Sigmoid colon (tissue), 7 donors: Measurements from ENCODE around the gene GPR32. TPM values are rescaled to one million over a fixed set of nuclear protein-coding genes. Genes with fewer than 3 reads are reported as not detected.

Experiments used
- DNase-seq: peaks from one replicate; pipeline ENCODE4 v3.0.0-alpha.2; 2019
- H3K27ac ChIP-seq, 4 donors: fragments of 200-600 bp; sonication (generic); one replicate each; pipeline ENCODE4 v1.5.1; 2016 to 2019; ENCODE audit warnings: mild to moderate bottlenecking in 1 of 4
- H3K27me3 ChIP-seq, 3 donors: fragments of 200-600 bp; sonication (generic); one replicate each; pipeline ENCODE4 v1.5.1; 2019; ENCODE audit warnings: mild to moderate bottlenecking in 1 of 3
- H3K36me3 ChIP-seq, 4 donors: fragments of 200-600 bp; sonication (generic); one replicate each; pipeline ENCODE4 v1.5.1; 2016 to 2019
- H3K4me1 ChIP-seq, 4 donors: fragments of 200-600 bp; sonication (generic); one replicate each; pipeline ENCODE4 v1.5.1; 2017 to 2019
- H3K4me3 ChIP-seq, 4 donors: fragments of 200-600 bp; sonication (generic); one replicate each; pipeline ENCODE4 v1.5.1; 2017 to 2019; ENCODE audit warnings: mild to moderate bottlenecking in 2 of 4, moderate library complexity in 1 of 4
- H3K9me3 ChIP-seq, 4 donors: fragments of 200-600 bp in 3 of 4; sonication (generic) in 3 of 4; one replicate each; pipeline versions ENCODE4 v1.5.1 to v1.6.1; 2013 to 2019
- CTCF ChIP-seq, 4 experiments: fragments of 450-650 bp in 3 of 4; fragments of 200-600 bp in 1 of 4; IDR thresholded peaks; one replicate each; pipeline ENCODE4 v1.5.1; 2016 to 2019; ENCODE audit warnings: antibody characterized with exemption in 4 of 4, mild to moderate bottlenecking in 3 of 4, moderate library complexity in 2 of 4
- EP300 ChIP-seq, 4 donors: sonication (generic); formaldehyde crosslinking; IDR thresholded peaks; one replicate each; pipeline ENCODE4 v1.6.1; 2017; ENCODE audit warnings: antibody characterized with exemption in 4 of 4
- POLR2A ChIP-seq, 2 donors: fragments of 450-650 bp; IDR thresholded peaks; one replicate each; pipeline ENCODE4 v1.6.1; 2016; ENCODE audit warnings: antibody characterized with exemption in 2 of 2, mild to moderate bottlenecking in 2 of 2, moderate library complexity in 2 of 2
- POLR2AphosphoS5 ChIP-seq, 4 donors: sonication (generic); formaldehyde crosslinking; IDR thresholded peaks; one replicate each; pipeline ENCODE4 v1.6.1; 2017; ENCODE audit warnings: antibody characterized with exemption in 4 of 4
- WGBS, 2 donors: extraction: QIAGEN DNeasy Blood & Tissue Kit; methylation state at CpG; one replicate each; pipeline ENCODE4 v1.1.7; 2013; 5-methylcytosine and 5-hydroxymethylcytosine counted together
- intact Hi-C: fragments of 100-400 bp; cut with DNase I; formaldehyde crosslinking; loops from one replicate; pipeline ENCODE4 v1.15.1; 2023
- polyA plus RNA-seq, 3 donors: library from polyadenylated mRNA; stranded (reverse); fragments of 200-250 nt; gene quantifications; one replicate each; pipeline ENCODE4 v1.2.3, GENCODE V29; 2013
- total RNA-seq, 4 donors: library from RNA; depleted of rRNA; stranded (reverse); fragments of >200 nt; gene quantifications; one replicate each; pipeline ENCODE4 v1.1.0, GENCODE V29; 2016
- donor health status: healthy with polysubstance abuse.
- donor health status: Bipolar disorder and iron deficiency.
- donor health status: healthy.

Gene GPR32
- total and polyA plus RNA-seq, 7 donors, result not detected

DNA sequence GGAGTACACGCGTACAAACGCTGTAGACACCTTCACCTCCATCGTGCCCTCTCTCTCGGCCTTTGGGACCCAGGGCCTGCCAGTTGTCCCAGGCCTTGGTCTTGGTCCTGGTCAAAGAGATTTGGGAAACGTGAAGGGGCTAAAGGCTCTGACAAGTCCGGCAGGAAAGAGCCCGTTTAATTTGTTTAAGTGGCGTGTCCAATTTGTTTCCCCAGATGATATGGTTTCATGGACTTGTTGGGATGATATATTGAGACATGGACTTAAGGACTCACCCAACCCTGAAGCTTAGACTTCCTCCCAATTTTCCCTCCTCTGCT is 44.4 kb upstream of the GPR32 start:
- DNase-seq, result no peak
- Histone ChIP-seq H3K4me1 (peaks cover 0 to 23% (median 19%) of the 10 kb centered on the region in 4 donors), H3K27ac (no peak overlapping the region), H3K36me3 (no peaks in the 10 kb centered on the region), H3K9me3 (no peaks in the 10 kb centered on the region), H3K4me3 (peak overlapping the region in 2 of 4 donors; percentile 60 to 67), H3K27me3 (peaks cover 4 to 66% (median 33%) of the 10 kb centered on the region in 3 donors)
- intact Hi-C loops, result loop anchor here (2.0 to 10.0 kb wide), 3 partner anchors 79 to 361 kb away; partner anchors contain the start of genes ASPDH, JOSD2 and NAPSA
- WGBS, 2 donors, result 78 to 79% methylated on average over 9 of the region's 9 CpGs
- no peak for TF ChIP-seq POLR2A (IDR thresholded peaks at IDR 0.05)
- no peak for TF ChIP-seq EP300 (IDR thresholded peaks at IDR 0.05)
- no peak for TF ChIP-seq CTCF (IDR thresholded peaks at IDR 0.05)
- no peak for TF ChIP-seq POLR2AphosphoS5 (IDR thresholded peaks at IDR 0.05)

GRCh38 chr19:50728084-50728737 is 42.1 kb upstream of the GPR32 start:
- Histone ChIP-seq H3K9me3 (no peaks in the 10 kb centered on the region), H3K4me3 (no peak overlapping the region), H3K27me3 (peaks cover 4 to 51% (median 18%) of the 10 kb centered on the region in 3 donors), H3K27ac (no peak overlapping the region), H3K4me1 (peaks cover 0 to 23% (median 19%) of the 10 kb centered on the region in 4 donors), H3K36me3 (no peaks in the 10 kb centered on the region)
- TF ChIP-seq POLR2AphosphoS5 (IDR thresholded peaks at IDR 0.05), result no peak
- no peak for TF ChIP-seq CTCF (IDR thresholded peaks at IDR 0.05)
- DNase-seq, result peak; percentile 91
- intact Hi-C loops, result loop anchor here (10.0 kb wide), 2 partner anchors 213 to 363 kb away; partner anchors contain the start of genes ASPDH, JOSD2 and NAPSA
- 18 to 37% methylated on average over 39 of the region's 39 CpGs for WGBS, 2 donors

DNA sequence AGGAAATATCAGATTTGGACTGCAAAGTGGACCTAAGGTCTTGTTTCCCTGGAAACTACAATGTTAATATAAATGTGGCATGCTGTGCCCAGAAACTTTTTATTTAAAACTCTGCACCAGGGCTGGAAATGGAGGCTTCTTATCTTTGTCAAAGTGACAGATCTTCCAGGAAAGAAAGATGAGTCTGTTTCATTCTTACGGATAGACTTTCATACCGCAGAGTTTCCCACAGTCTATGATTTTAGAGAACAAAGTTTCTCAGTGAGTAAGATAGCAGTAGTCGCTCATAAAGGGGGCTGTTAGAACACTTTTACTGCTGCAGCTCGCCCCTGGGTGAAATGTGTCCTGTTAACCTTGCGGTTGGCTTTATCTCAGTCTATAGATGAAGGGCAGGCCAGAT is 40.4 kb upstream of the GPR32 start:
- TF ChIP-seq EP300 (IDR thresholded peaks at IDR 0.05), result no peak
- Histone ChIP-seq H3K9me3 (no peaks in the 10 kb centered on the region), H3K27ac (no peak overlapping the region), H3K27me3 (peaks cover 0 to 54% (median 12%) of the 10 kb centered on the region in 3 donors), H3K4me3 (no peak overlapping the region), H3K4me1 (peaks cover 0 to 14% (median 9%) of the 10 kb centered on the region in 4 donors), H3K36me3 (no peaks in the 10 kb centered on the region)
- WGBS, 2 donors, result 68% methylated on average over 5 of the region's 5 CpGs
- DNase-seq, result no peak
- intact Hi-C loops, result loop anchor here (10.0 kb wide), 2 partner anchors 215 to 365 kb away; partner anchors contain the start of genes ASPDH, JOSD2 and NAPSA

- WGBS, 2 donors, result 39 to 48% methylated on average over 7 of the region's 7 CpGs
- TF ChIP-seq EP300 (IDR thresholded peaks at IDR 0.05) (no peak), POLR2A (IDR thresholded peaks at IDR 0.05) (no peak), CTCF (IDR thresholded peaks at IDR 0.05) (no peak), POLR2AphosphoS5 (IDR thresholded peaks at IDR 0.05) (no peak)
- Histone ChIP-seq H3K36me3 (no peaks in the 10 kb centered on the region), H3K4me1 (no peaks in the 10 kb centered on the region), H3K27me3 (peaks cover 3 to 72% (median 8%) of the 10 kb centered on the region in 3 donors), H3K9me3 (no peaks in the 10 kb centered on the region), H3K4me3 (no peak overlapping the region), H3K27ac (no peak overlapping the region)
- intact Hi-C loops, result no loop called here
- DNase-seq, result no peak
Measured at GRCh38 chr19:50735869-50736268, 34.4 kb upstream of the GPR32 start.

DNA sequence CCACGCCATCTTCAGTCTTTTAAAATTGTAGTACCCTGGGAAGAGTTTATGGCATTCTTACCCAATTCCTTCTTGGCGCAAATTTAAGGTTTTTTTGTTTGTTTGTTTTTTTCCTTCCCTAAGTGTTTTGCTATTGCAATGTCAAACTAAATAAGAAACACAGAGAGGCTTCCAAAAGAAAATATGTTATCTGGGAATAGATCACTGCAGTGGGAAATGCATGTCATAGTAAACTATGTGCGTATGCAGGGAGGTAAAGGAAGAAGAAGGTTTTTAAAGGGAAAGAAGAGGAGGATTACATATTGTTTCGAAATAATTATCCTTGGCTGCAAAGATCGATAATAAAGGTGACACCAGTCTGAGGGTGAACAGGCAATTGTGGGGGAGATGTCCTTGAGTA is 33.9 kb upstream of the GPR32 start:
- intact Hi-C loops, result no loop called here
- Histone ChIP-seq H3K4me3 (no peak overlapping the region), H3K36me3 (no peaks in the 10 kb centered on the region), H3K27me3 (peaks cover 3 to 77% (median 8%) of the 10 kb centered on the region in 3 donors), H3K4me1 (no peaks in the 10 kb centered on the region), H3K27ac (no peak overlapping the region), H3K9me3 (no peaks in the 10 kb centered on the region)
- no peak for DNase-seq
- WGBS, 2 donors, result 45 to 70% methylated on average over 5 of the region's 5 CpGs
- TF ChIP-seq CTCF (IDR thresholded peaks at IDR 0.05), result no peak
- no peak for TF ChIP-seq EP300 (IDR thresholded peaks at IDR 0.05)
- no peak for TF ChIP-seq POLR2AphosphoS5 (IDR thresholded peaks at IDR 0.05)
- TF ChIP-seq POLR2A (IDR thresholded peaks at IDR 0.05), result no peak
